ENCODE measurements around the gene SOX6. TPM values are rescaled to one million over a fixed set of nuclear protein-coding genes. Genes with fewer than 3 reads are reported as not detected.

Gene SOX6
- total RNA-seq, 6 experiments from 2014 or later, result 3.3 to 16.1 (median 7.8) TPM

DNA sequence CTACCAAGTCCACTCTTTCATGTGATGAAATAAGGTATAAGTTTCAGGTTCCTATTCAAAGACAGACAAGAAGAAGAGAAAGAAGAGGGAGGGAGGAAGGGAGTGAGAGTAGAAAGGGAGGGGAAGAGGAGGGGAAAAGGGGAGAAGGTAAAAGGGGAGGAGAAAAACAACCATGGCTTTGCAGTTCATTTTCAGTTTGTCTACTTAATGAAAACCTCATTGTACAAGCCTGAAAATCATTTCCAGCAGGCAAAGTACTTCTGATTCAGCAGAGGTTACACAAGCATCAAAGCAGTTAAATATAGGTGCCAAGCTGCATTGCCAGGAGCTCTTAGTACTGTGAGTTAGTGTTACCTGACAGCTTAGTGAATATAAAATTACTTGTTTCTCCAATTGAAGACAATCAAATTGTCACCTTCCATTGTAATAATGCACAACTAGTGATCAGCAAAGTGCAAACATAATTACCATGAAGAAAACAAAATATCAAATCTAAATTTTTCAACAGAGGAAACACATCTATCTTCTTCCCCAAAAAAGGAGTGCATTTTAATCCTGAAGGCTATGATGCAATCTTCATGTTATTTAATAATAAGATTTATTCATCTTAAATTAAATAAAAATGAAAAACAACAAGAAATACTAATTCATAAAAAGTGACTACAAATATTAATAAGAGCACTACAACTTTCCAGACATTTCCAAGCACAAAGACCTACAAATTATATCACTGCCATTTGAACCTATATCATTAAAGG lies 8.2 kb downstream of the SOX6 start:
- ATAC-seq (peak; percentile 48 to 77 (median 56)), DNase-seq (peak in 1 of 3 donors; percentile 42)
- intact Hi-C loops (cut with DNase I), result no loop called here
- Histone ChIP-seq H3K4me3 (no peak overlapping the region), H3K36me3 (no peaks in the 10 kb centered on the region), H3K4me1 (peaks cover 0 to 5% (median 0%) of the 10 kb centered on the region in 4 donors), H3K9me3 (no peaks in the 10 kb centered on the region), H3K27me3 (no peaks in the 10 kb centered on the region), H3K27ac (no peak overlapping the region)
- TF ChIP-seq POLR2A (IDR thresholded peaks at IDR 0.05), result no peak
- TF ChIP-seq, protein P1, sequence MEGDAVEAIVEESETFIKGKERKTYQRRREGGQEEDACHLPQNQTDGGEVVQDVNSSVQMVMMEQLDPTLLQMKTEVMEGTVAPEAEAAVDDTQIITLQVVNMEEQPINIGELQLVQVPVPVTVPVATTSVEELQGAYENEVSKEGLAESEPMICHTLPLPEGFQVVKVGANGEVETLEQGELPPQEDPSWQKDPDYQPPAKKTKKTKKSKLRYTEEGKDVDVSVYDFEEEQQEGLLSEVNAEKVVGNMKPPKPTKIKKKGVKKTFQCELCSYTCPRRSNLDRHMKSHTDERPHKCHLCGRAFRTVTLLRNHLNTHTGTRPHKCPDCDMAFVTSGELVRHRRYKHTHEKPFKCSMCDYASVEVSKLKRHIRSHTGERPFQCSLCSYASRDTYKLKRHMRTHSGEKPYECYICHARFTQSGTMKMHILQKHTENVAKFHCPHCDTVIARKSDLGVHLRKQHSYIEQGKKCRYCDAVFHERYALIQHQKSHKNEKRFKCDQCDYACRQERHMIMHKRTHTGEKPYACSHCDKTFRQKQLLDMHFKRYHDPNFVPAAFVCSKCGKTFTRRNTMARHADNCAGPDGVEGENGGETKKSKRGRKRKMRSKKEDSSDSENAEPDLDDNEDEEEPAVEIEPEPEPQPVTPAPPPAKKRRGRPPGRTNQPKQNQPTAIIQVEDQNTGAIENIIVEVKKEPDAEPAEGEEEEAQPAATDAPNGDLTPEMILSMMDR (IDR thresholded peaks at IDR 0.05), result no peak

DNA sequence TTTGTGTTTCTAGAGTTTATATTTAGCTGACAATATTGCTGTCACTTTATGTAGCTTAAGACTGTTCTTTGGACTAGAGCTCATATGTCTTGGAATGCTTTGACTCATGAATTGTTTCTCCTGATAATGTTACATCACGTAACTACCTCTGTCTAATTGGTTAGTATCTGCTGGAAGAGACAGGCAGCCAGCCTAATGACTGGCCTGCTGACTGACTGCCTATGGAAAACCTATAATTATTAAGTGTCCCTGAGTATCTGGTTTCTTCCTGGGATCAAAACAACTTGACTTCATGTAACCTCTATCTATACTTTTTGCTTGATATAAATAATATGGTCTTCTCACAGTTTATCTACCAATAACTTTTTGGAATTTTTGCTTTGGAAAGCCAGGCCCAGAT lies 9.4 kb downstream of the SOX6 start:
- Histone ChIP-seq H3K9me3 (no peaks in the 10 kb centered on the region), H3K27ac (no peak overlapping the region), H3K36me3 (no peaks in the 10 kb centered on the region), H3K27me3 (no peaks in the 10 kb centered on the region), H3K4me1 (peaks cover 0 to 5% (median 0%) of the 10 kb centered on the region in 4 donors), H3K4me3 (no peak overlapping the region)
- DNase-seq, result no peak
- 83% methylated on average over 1 of the region's 1 CpG for WGBS (ENCODE audit: insufficient coverage, low coverage, low lambda C conversion rate, missing lambda C conversion rate)
- intact Hi-C loops (cut with DNase I), result no loop called here
- no peak for ATAC-seq
- TF ChIP-seq POLR2A (IDR thresholded peaks at IDR 0.05), result no peak
- TF ChIP-seq, protein P1 (IDR thresholded peaks at IDR 0.05), result no peak

DNA sequence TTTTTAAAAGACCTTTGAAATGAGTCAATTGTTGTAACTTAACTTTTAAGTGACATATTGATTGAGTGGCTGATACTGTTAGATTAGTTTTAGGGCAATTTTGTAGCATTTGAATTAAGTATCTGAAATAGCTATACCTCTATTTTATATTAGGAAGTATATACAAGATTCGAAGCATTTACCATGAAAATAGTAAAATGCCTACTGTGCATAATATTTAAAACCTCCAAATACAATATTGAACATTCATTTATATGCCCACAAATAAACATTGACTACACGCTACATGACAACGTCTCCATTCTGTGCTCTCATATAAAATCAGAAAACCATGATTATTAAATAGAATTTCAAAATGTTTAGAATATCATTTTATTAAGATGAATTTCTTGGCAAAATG lies 14.5 kb downstream of the SOX6 start:
- Histone ChIP-seq H3K4me3 (no peak overlapping the region), H3K4me1 (no peaks in the 10 kb centered on the region), H3K27me3 (no peaks in the 10 kb centered on the region), H3K27ac (no peak overlapping the region), H3K9me3 (no peaks in the 10 kb centered on the region), H3K36me3 (no peaks in the 10 kb centered on the region)
- intact Hi-C loops (cut with DNase I), result no loop called here
- DNase-seq (no peak), ATAC-seq (no peak)
- 72% methylated on average over 3 of the region's 3 CpGs for WGBS (ENCODE audit: insufficient coverage, low coverage, low lambda C conversion rate, missing lambda C conversion rate)
- TF ChIP-seq, protein P1 (IDR thresholded peaks at IDR 0.05), result no peak
- no peak for TF ChIP-seq POLR2A (IDR thresholded peaks at IDR 0.05)

DNA sequence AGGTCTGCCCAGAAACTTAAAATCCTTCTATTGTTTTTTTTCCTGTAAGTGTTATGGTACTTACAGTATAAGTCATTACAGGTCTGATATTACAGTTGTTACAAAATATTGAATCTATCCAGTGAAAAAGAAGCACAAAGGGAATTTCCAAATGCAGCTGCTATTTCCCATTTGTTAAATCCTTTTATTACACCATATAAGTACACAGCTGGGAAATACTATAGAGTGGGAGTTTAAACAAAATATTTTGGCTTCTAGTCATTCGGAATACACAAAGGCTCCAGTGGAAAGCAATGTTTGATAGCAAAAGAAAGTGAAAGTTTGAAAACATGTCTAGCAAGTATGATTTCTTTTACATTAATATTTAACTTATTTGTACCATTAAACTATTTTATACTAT lies 18.0 kb downstream of the SOX6 start:
- Histone ChIP-seq H3K4me3 (no peak overlapping the region), H3K27me3 (no peaks in the 10 kb centered on the region), H3K36me3 (no peaks in the 10 kb centered on the region), H3K4me1 (no peaks in the 10 kb centered on the region), H3K9me3 (no peaks in the 10 kb centered on the region), H3K27ac (no peak overlapping the region)
- intact Hi-C loops (cut with DNase I), result no loop called here
- DNase-seq (no peak), ATAC-seq (no peak)
- TF ChIP-seq, protein P1 (IDR thresholded peaks at IDR 0.05), result no peak
- TF ChIP-seq POLR2A (IDR thresholded peaks at IDR 0.05), result no peak
- WGBS (ENCODE audit: insufficient coverage, low coverage, low lambda C conversion rate, missing lambda C conversion rate), result 67% methylated on average over 1 of the region's 1 CpG

All from right lobe of liver (tissue), 6 donors.